ENCODE results near the gene OR10H4.
"Not testable (repeated sequence)": the region's sequence is repeated elsewhere in the genome, so short reads cannot be mapped to it uniquely, and the experiment has no call there.

The OR10H4 gene, protein sequence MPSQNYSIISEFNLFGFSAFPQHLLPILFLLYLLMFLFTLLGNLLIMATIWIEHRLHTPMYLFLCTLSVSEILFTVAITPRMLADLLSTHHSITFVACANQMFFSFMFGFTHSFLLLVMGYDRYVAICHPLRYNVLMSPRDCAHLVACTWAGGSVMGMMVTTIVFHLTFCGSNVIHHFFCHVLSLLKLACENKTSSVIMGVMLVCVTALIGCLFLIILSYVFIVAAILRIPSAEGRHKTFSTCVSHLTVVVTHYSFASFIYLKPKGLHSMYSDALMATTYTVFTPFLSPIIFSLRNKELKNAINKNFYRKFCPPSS

DNA sequence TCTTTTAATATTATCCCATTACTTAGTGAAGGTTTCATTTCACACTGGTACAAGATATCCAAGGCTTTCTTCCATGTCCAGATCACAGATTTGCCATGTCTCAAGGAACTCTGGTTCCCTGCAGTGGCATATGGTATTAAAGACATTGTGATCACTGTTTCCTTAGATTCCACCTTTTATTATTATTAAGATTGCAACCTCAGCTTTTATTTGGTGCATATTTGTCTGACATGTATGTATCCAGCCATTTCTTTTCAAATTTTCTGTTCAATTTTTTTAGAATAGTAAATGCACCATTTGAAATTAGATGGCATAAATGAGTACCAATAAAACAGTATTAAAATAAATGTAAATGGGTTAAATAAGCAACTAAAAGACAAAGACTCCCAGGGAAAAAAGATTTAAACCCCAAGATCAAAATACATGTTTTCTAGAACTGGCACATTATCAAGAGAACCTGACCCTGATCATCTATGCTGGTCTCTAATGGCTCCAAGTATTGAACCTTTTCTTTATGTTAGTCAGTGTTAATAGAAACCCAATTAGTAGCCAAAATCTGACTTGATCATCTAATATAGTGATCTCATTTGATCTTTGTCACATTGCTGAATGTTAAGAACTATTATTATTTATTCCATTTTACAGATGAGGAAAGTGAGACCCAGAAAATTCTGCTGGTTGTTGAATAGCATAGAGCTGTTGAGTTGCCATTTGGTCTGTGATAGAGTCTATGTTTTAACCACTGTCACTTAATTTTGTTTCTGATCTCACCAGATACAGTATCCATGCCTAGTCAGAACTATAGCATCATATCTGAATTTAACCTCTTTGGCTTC is at the start of gene OR10H4:
OR10H4 (plus strand) TSS at position 786 of the 836 bp plus-strand sequence; CDS start at position 786, 0 bp downstream.
- no peak for DNase-seq

DNA sequence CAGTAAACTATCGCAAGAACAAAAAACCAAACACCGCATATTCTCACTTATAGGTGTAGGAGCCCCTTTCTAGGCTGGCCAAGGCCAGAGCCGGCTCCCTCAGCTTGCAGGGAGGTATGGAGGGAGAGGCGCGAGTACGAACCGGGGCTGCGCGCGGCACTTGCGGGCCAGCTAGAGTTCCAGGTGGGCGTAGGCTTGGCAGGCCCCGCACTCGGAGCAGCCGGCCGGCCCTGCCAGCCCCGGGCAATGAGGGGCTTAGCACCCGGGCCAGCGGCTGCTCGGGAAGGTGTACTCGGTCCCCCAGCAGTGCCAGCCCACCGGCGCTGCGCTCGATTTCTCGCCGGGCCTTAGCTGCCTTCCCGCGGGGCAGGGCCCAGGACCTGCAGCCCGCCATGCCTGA is 49.2 kb upstream of the OR10H4 start:
- DNase-seq = not testable (repeated sequence)

DNA sequence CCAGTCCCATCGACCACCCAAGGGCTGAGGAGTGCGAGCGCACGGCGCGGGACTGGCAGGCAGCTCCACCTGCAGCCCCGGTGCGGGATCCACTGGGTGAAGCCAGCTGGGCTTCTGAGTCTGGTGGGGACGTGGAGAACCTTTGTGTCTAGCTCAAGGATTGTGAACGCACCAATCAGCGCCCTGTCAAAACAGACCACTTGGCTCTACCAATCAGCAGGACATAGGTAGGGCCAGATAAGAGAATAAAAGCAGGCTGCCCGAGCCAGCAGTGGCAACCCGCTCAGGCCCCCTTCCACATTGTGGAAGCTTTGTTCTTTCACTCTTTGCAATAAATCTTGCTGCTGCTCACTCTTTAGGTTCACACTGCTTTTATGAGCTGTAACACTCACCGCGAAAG is 48.8 kb upstream of the OR10H4 start:
- DNase-seq = not testable (repeated sequence)

- DNase-seq = no peak
Measured at GRCh38 chr19:15900504-15900903, 48.3 kb upstream of the OR10H4 start.

GRCh38 chr19:15902254-15902653 is 46.6 kb upstream of the OR10H4 start:
- no peak for DNase-seq

DNA sequence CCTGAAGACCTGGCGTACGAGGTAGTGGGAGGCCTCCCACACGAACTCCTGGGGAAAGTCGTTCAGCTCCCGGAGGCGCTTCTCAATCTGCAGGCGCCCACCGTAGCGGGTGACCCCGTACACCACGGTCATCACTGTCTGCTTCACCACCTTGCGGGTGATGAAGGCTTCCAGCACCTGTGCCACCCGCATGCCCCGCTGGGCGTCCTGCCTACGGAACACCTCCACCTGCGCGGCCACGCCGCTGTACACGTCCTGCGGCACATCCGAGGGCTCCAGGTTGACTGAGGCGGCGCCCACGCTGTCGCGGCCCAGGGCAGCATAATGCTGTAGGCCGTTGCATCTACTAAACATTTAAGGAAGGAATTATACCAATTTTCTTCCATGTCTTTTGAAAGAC is 45.9 kb upstream of the OR10H4 start:
- not testable (repeated sequence) for DNase-seq

GRCh38 chr19:15905026-15905425 is 43.8 kb upstream of the OR10H4 start:
- no peak for DNase-seq

GRCh38 chr19:15911599-15912235 is 37.1 kb upstream of the OR10H4 start:
- DNase-seq = no peak

DNA sequence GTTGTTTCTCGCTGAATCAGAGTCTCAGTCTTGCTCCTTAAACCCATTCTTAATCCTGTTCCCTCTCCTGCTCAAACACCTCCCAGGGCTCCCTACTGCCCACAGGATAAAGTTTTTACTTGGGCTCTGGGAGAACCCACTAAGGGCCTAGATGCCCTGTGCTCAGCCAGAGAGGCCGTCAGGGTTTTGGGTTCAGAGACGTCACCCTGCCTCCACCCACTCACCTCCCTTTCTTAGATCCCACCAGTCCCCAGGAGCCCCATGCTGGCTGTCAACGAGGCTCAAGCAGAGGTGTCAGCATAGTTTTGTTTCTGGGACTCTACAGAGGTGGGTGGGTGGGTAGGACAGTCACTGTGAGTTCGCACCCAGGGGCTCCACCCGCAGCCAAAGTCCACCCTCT is 35.4 kb upstream of the OR10H4 start:
- no peak for DNase-seq

DNA sequence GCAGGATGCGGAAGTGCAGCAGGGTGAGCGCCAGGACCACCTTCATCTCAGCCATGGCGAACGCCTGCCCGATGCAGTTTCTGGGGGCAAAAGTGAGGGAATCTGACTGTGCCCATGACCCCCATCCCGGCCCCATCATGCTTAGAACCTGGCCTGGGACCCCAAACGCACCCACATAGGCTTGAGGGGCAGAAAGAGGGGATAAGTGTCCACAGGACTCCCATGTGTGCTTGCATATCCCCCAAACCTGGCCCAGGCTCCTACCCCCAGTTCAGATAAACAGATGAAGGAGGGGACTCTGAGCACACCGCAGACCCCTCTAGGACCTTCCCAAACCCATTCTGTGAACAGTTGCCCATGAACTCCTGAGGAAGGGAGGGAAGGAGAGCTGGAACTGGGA is 35.0 kb upstream of the OR10H4 start:
- no peak for DNase-seq

DNA sequence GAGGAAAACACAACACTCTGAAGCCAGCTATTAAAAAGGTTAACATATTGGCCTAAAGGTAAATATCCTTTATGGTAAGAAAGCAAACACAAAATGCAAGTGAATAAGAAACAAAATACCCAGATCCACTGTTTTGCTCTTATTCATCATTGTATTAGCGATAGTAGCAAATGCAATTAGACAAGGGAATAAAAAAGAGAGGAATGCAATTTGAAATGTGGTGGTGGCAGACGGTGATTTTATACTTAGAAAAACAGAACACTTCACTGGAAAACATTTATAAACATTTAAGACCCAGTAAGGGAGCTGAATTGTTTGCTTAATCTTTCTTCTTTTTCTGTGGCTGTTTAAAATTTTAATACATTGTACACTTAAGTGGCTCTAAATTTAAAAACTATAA is 33.7 kb upstream of the OR10H4 start:
- no peak for DNase-seq

GRCh38 chr19:15919243-15919642 is 29.6 kb upstream of the OR10H4 start:
- no peak for DNase-seq

- DNase-seq = no peak
Measured at GRCh38 chr19:15922021-15922420, 26.8 kb upstream of the OR10H4 start.

DNA sequence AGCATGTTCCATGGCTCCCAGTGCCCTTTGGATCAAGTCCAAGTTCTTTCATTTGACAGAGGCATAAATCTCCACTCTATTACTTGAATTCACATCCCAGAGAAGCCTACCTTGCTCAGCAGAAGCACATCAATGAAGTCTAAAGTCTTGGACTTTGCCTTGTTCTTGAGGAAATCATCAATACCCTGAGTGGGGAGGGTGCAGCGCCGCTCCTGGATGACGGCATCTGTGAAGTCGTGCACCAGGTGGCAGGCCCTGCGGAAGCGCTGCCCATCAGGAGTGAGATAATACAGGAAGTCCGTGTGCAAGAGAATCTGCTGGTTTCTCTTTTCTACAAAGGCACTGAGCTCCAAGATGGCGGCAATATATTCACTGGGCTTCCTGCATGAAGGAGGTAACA is 25.1 kb upstream of the OR10H4 start:
- DNase-seq = no peak

GRCh38 chr19:15926484-15926883 is 22.3 kb upstream of the OR10H4 start:
- no peak for DNase-seq

DNA sequence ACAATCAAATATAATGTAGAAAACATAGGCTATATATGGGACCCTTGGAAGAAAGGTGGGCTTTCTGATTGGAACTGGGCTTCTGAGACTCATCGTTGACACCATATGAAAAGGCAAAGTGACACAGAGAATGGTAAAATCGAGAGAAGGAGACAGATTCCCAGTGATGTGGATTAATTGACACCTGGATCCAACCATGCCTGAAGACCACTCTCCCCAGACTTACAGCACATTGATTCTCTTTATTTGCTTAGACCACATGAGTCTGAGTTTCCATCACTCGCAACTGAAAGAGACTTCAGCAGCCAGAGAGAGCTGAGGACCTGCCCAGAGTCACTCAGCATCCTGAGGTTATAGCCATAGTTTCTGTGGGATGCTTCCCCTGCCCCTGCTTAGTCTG is 20.5 kb upstream of the OR10H4 start:
- no peak for DNase-seq

- not testable (repeated sequence) for DNase-seq
Measured at GRCh38 chr19:15933761-15934331, 15.0 kb upstream of the OR10H4 start.

DNA sequence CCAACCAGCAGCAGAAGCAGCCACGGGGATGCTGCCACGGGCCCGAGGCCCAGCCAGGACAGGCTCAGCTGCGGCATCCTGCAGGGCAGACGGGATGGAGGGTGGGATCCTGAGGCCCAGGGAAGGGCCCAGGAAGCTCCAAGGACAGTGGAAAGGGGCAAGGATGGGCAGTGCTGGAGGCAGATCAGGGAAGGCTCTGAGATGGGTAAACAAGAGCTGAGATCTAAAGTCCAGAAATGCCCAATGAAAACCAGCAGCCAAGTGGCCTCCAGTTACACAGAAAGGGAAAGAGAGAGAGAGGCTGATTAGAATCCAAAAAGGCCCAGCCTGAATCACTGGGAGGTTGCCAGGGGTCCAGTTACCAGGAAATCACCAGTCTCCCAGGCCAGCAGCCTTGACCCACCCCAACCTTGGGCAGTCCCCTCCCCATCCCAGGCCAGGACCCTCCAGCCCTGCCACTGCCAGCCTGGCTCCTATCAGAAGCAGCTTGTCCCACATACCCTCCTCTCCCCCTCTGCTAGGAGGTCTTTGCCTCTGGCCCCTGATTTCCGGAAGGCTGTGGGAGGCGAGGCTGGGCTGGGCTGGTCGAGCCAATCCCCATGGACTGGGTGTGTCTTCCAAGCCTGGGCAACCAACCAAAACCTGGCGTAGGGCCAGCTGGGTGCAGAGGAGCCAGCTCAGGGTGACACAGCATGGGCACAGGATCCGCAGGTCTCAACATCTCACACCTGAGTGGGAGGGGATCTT is 14.3 kb upstream of the OR10H4 start, which contains the start of gene CYP4F11:
CYP4F11 (minus strand) TSS at position 198 of the 747 bp plus-strand sequence; CDS start at position 77, 121 bp downstream.
- DNase-seq = no peak

DNA sequence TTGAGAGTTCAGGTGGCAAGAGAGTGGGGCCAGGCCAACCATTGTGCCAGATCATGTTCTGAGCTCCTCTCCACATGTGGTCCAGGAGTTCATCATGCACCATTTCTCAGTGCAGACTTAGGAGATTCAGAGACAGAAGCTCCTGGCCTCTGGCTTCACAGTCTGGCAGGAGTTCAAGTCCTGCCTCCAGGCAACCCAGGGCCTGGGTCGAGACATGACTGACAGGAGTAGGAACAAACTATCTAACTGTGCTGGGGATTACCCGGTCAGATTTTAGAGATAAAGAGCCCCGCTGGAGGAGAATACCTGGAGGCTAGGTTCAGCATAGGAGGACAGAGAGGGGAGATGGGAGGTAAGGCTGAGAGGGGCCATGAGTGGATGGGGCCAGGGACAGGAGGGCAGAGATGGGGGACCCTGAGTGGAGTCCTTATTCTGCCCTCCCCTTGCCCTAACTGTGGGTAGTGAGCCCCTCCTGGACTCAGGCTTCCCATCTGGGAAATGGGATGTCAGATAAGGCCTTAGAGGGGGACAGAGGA is 13.6 kb upstream of the OR10H4 start:
- DNase-seq = peak; percentile 1

DNA sequence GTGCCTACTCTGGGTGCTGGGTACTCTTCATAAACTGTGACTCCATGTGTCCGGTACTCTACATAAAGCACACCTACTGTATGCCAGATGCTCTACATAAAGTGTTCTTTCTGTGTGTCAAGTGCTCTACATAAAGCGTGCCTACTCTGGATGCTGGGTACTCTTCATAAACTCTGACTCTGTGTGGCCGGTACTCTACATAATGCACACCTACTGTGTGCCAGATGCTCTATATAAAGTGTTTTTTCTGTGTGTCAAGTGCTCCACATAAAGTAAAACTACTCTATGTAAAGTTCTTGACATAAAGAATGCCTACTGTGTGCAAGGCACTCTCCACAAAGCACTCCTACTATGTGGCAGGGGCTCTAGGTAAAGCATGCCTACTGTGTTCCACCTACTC is 12.6 kb upstream of the OR10H4 start:
- no peak for DNase-seq

GRCh38 chr19:15936950-15937349 is 11.9 kb upstream of the OR10H4 start:
- DNase-seq = no peak

- DNase-seq = no peak
Measured at GRCh38 chr19:15937771-15938170, 11.0 kb upstream of the OR10H4 start.
